PFSK-1 (cell line): Measurements from ENCODE around the gene IGFBP1.

ENCODE experiments used
- FOXP2 ChIP-seq: optimal IDR thresholded peaks from 2 replicates; pipeline ENCODE3; 2011; ENCODE audit warnings: borderline replicate concordance, control low read depth, inconsistent platforms; ENCODE audit not compliant: insufficient read depth; ENCODE audit errors: extremely low read length, extremely low read depth
- POLR2AphosphoS5 ChIP-seq: IDR thresholded peaks from 2 replicates; pipeline ENCODE4 v1.6.1; 2012; ENCODE audit warnings: low read depth, mild to moderate bottlenecking, control low read depth, low read length, moderate library complexity
- SIN3A ChIP-seq: IDR thresholded peaks from 2 replicates; pipeline ENCODE4 v1.6.1; 2012; ENCODE audit warnings: mild to moderate bottlenecking, low read length, moderate library complexity, borderline replicate concordance; ENCODE audit not compliant: insufficient read depth
- TAF1 ChIP-seq: IDR thresholded peaks from 2 replicates; pipeline ENCODE4 v1.6.1; 2012; ENCODE audit warnings: low read length, control low read depth, borderline replicate concordance; ENCODE audit not compliant: insufficient read depth
- TF ChIP-seq, protein P1 (sequence below), 2 experiments: IDR thresholded peaks; 2 replicates each; pipeline versions ENCODE4 v1.6.1 to v1.8.0; 2011 to 2012; ENCODE audit warnings: low read depth in 2 of 2, low read length in 2 of 2, control low read depth in 1 of 2, inconsistent platforms in 1 of 2, mild to moderate bottlenecking in 1 of 2, moderate library complexity in 1 of 2; ENCODE audit not compliant: insufficient read depth in 1 of 2

The IGFBP1 gene

DNA sequence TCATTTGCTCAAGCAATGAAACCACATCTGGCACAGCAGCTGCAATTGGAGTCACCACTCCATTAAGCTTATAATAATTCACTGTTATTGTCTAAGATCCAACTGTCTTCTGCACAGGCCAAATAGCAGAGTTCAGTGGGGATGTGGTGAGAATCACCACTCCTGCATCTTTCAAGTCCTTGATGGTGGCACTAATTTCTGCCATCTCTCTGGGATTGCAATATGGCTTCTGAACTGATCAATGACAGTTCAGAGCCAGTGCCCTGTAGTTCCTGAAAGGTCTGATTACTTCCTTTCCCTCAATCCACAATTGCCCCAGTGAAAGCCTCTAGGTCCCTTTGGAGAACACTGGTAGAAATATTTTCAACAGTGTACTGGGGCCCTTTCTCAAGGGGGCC lies 6.4 kb downstream of the IGFBP1 start:
- no peak for TF ChIP-seq POLR2AphosphoS5
- TF ChIP-seq TAF1 = no peak
- no peak for TF ChIP-seq FOXP2
- TF ChIP-seq, protein P1, sequence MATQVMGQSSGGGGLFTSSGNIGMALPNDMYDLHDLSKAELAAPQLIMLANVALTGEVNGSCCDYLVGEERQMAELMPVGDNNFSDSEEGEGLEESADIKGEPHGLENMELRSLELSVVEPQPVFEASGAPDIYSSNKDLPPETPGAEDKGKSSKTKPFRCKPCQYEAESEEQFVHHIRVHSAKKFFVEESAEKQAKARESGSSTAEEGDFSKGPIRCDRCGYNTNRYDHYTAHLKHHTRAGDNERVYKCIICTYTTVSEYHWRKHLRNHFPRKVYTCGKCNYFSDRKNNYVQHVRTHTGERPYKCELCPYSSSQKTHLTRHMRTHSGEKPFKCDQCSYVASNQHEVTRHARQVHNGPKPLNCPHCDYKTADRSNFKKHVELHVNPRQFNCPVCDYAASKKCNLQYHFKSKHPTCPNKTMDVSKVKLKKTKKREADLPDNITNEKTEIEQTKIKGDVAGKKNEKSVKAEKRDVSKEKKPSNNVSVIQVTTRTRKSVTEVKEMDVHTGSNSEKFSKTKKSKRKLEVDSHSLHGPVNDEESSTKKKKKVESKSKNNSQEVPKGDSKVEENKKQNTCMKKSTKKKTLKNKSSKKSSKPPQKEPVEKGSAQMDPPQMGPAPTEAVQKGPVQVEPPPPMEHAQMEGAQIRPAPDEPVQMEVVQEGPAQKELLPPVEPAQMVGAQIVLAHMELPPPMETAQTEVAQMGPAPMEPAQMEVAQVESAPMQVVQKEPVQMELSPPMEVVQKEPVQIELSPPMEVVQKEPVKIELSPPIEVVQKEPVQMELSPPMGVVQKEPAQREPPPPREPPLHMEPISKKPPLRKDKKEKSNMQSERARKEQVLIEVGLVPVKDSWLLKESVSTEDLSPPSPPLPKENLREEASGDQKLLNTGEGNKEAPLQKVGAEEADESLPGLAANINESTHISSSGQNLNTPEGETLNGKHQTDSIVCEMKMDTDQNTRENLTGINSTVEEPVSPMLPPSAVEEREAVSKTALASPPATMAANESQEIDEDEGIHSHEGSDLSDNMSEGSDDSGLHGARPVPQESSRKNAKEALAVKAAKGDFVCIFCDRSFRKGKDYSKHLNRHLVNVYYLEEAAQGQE (IDR thresholded peaks at IDR 0.05; ENCODE audit: insufficient read depth in 1 of 2, low read depth in 2 of 2, low read length in 2 of 2) = no peak
- TF ChIP-seq SIN3A = no peak

DNA sequence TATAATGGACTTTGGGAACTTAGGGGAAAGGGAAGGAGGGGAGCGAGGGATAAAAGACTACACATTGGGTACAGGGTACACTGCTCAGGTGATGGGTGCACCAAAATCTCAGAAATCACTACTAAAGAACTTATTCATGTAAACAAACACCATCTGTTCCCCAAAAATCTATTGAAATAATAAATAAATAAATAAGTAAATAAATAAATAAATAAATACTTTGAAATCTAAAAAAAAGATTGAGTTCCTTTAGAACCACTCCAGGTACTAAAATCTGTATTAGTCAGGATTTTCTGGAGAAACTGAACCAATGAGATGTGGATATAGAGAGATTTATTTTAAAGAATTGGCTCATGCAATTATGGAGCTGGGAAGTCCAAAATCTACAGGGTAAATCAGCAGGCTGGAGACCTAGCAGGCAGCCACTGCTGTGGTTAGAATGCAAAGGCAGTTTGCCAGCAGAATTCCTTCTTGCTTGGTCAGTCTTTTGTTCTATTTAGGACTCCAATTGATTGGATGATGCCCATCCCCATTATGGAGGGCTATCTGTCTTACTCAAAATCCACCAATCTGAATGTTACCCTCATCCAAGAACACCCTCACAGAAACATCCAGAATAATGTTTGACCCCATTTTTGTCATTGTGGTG lies 8.9 kb downstream of the IGFBP1 start:
- TF ChIP-seq SIN3A = no peak

DNA sequence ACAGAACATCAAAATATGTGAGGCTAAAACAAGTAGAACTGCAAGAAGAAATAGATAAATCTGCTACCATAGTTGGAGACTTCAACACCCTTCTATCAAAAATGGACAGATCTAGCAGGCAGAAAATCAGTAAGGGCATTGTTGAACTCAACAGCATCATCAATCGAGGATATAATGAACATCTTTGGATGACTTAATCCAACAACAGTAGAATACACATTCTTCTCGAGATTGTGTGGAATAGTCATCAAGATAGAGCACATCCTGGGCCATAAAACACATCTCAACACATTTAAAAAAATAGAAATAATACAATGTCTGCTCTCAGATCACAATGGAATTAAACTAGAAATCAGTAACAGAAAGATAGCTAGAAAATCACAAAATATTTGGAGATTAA lies 9.9 kb downstream of the IGFBP1 start:
- TF ChIP-seq TAF1 = no peak
- no peak for TF ChIP-seq POLR2AphosphoS5
- TF ChIP-seq SIN3A = no peak

DNA sequence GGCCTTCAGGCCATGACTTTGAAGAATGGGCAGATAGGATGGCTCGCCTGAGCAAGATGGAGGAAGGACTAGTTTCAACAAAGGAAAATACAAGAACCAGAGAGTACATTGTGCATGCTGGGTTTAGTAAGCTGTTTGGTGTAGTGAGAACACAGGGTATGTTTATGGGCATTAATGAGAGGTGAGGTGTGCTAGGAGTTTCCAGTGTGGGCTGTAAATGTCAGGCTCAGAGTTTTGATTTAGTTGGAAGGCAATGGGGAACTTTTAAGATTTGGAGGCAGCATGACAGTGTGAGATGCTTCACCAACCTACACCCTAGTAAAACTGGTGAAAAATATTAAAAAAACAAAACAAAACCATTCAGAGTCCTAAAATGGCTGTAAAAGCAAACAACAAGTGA lies 13.3 kb downstream of the IGFBP1 start:
- no peak for TF ChIP-seq TAF1
- no peak for TF ChIP-seq SIN3A
- no peak for TF ChIP-seq FOXP2
- TF ChIP-seq, protein P1 (IDR thresholded peaks at IDR 0.05; ENCODE audit: insufficient read depth in 1 of 2, low read depth in 2 of 2, low read length in 2 of 2) = no peak
- no peak for TF ChIP-seq POLR2AphosphoS5

DNA sequence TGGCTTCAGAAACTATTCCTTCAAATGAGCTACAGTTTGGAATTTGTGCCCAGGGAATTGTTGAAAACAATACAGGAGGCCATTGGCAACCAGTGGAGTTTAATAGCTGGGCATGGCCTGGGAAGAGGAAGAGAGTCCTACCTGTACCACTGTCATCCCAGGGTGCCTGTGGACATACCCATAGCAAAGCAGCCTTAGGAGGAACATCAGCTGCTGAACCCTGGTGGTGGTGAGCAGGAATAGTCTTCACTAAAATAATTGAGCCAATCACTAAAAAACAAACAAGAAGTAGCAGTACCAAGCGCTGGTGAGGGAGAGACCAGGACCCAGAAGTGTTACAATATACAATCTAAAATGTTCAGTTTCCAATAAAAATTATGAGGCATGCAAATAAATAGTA lies 14.5 kb downstream of the IGFBP1 start:
- TF ChIP-seq TAF1 (no peak), FOXP2 (no peak), POLR2AphosphoS5 (no peak), SIN3A (no peak)
- TF ChIP-seq, protein P1 (IDR thresholded peaks at IDR 0.05; ENCODE audit: insufficient read depth in 1 of 2, low read depth in 2 of 2, low read length in 2 of 2) = no peak

DNA sequence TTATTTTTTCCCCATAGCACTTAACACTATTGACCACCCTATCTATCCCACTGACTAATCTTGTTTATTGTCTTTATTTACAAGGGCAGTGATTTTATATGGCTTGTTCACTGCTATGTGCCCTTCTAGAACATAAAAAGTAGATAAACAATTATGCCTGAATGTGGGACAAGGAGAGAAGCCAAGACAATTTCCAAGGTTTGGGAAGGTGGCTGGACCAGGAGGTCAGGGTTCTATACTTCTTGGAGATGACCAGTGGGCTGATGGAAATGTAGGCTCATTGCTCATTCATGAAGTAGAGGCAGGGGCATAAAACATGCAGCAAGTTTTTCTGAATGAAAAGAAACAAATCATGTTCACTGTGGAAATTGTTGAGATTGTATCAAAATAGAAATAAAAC lies 21.3 kb downstream of the IGFBP1 start:
- TF ChIP-seq FOXP2 = no peak

DNA sequence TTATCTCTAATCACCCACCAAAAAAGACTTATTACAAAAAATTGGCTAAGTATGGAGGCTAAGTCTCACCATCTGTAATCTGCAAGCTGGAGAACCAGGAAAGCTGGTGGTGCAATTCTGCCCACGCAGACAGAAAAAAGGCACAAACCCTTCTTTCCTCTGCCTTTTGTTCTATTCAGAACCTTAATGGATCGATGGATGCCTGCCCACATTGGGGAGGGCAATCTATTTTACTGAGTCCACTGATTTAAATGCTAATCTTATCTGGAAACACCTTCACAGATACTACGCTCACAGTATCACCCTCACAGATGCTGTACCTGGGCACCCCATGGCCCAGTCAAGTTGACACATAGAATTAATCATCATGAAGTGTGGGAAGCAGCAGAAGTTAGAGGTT lies 22.6 kb downstream of the IGFBP1 start:
- TF ChIP-seq FOXP2 (no peak), SIN3A (no peak), POLR2AphosphoS5 (no peak), TAF1 (no peak)
- TF ChIP-seq, protein P1 (IDR thresholded peaks at IDR 0.05; ENCODE audit: insufficient read depth in 1 of 2, low read depth in 2 of 2, low read length in 2 of 2) = no peak
